Gastrocnemius medialis (tissue), 4 donors: ENCODE results near the gene GPR137.

Experiments
- POLR2A ChIP-seq, 2 donors: fragments of 450-650 bp; IDR thresholded peaks; one replicate each; pipeline ENCODE4 v1.6.1; 2017; ENCODE audit warnings: antibody characterized with exemption in 2 of 2, mild to moderate bottlenecking in 2 of 2, moderate library complexity in 2 of 2
- TF ChIP-seq, protein P1 (sequence below), 5 experiments: fragments of 450-650 bp in 3 of 5; fragments of 200-600 bp in 2 of 5; sonication (generic) in 2 of 5; IDR thresholded peaks in 4 of 5; conservative IDR thresholded peaks in 1 of 5; 1 replicate in 4 of 5; 2 replicates in 1 of 5; pipeline ENCODE4 v1.5.1; 2016 to 2019; ENCODE audit warnings: antibody characterized with exemption in 5 of 5, mild to moderate bottlenecking in 3 of 5, moderate library complexity in 3 of 5

GRCh38 chr11:64251016-64251752 lies 34.5 kb upstream of the GPR137 start, which contains the start of gene PLCB3:
- TF ChIP-seq, protein P1, sequence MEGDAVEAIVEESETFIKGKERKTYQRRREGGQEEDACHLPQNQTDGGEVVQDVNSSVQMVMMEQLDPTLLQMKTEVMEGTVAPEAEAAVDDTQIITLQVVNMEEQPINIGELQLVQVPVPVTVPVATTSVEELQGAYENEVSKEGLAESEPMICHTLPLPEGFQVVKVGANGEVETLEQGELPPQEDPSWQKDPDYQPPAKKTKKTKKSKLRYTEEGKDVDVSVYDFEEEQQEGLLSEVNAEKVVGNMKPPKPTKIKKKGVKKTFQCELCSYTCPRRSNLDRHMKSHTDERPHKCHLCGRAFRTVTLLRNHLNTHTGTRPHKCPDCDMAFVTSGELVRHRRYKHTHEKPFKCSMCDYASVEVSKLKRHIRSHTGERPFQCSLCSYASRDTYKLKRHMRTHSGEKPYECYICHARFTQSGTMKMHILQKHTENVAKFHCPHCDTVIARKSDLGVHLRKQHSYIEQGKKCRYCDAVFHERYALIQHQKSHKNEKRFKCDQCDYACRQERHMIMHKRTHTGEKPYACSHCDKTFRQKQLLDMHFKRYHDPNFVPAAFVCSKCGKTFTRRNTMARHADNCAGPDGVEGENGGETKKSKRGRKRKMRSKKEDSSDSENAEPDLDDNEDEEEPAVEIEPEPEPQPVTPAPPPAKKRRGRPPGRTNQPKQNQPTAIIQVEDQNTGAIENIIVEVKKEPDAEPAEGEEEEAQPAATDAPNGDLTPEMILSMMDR (IDR thresholded peaks at IDR 0.05 in 4 of 5, conservative IDR thresholded peaks at IDR 0.05 in 1 of 5) = peak; percentile 79 to 98 (median 94)
- peak; percentile 82 to 86 for TF ChIP-seq POLR2A (IDR thresholded peaks at IDR 0.05)
